HG02588 (cell line): ENCODE results near the gene MDC1.
A peak's percentile ranks its signal among the peaks of the same experiment; 100 is the strongest.
"Not testable (repeated sequence)": the region's sequence is repeated elsewhere in the genome, so short reads cannot be mapped to it uniquely, and the experiment has no call there.

ENCODE experiments used
- ATAC-seq: cut with Tn5 transposase; IDR thresholded peaks from one replicate; pipeline ENCODE4 v1.9.1; 2021; ENCODE audit warnings: mild to moderate bottlenecking, moderate library complexity; ENCODE audit not compliant: unreplicated experiment

MDC1 gene

GRCh38 chr6:30724906-30725667 is 8.0 kb upstream of the MDC1 start:
- ATAC-seq, result no peak

- ATAC-seq, result not testable (repeated sequence)
Measured at GRCh38 chr6:30723843-30724741, 7.0 kb upstream of the MDC1 start.

GRCh38 chr6:30723159-30723842 is 6.2 kb upstream of the MDC1 start:
- not testable (repeated sequence) for ATAC-seq

GRCh38 chr6:30722280-30723112 is 5.4 kb upstream of the MDC1 start:
- ATAC-seq, result no peak

- not testable (repeated sequence) for ATAC-seq
Measured at GRCh38 chr6:30722025-30722279, 4.9 kb upstream of the MDC1 start.

- no peak for ATAC-seq
Measured at GRCh38 chr6:30721198-30722024, 4.3 kb upstream of the MDC1 start.

GRCh38 chr6:30720738-30721197 is 3.7 kb upstream of the MDC1 start:
- ATAC-seq, result no peak

GRCh38 chr6:30719791-30720737 is 3.0 kb upstream of the MDC1 start, which contains the start of gene TUBB:
Gene TUBB (plus strand): TSS chr6:30720352. CDS start chr6:30720507, 155 bp downstream.
- peak; percentile 49 for ATAC-seq

- ATAC-seq, result no peak
Measured at GRCh38 chr6:30719356-30719755, 2.3 kb upstream of the MDC1 start.

- not testable (repeated sequence) for ATAC-seq
Measured at GRCh38 chr6:30717845-30718720, 1.0 kb upstream of the MDC1 start.

GRCh38 chr6:30716879-30717128 is 277 bp downstream of the MDC1 start:
- no peak for ATAC-seq

- no peak for ATAC-seq
Measured at GRCh38 chr6:30714263-30714662, 2.8 kb downstream of the MDC1 start.

GRCh38 chr6:30712441-30712945 is 4.6 kb downstream of the MDC1 start:
- ATAC-seq, result no peak

GRCh38 chr6:30711758-30712380 is 5.2 kb downstream of the MDC1 start:
- ATAC-seq, result no peak

GRCh38 chr6:30709101-30709868 is 7.8 kb downstream of the MDC1 start:
- ATAC-seq, result no peak

- ATAC-seq, result no peak
Measured at GRCh38 chr6:30707281-30707850, 9.7 kb downstream of the MDC1 start.
